Measurements from ENCODE around the gene ARMC7. TPM values are rescaled to one million over a fixed set of nuclear protein-coding genes. Genes with fewer than 3 reads are reported as not detected.
"Not testable (repeated sequence)": the region's sequence is repeated elsewhere in the genome, so short reads cannot be mapped to it uniquely, and the experiment has no call there.

The ARMC7 gene
- total RNA-seq, 1 donor from 2014 or later, result 3.2 TPM

DNA sequence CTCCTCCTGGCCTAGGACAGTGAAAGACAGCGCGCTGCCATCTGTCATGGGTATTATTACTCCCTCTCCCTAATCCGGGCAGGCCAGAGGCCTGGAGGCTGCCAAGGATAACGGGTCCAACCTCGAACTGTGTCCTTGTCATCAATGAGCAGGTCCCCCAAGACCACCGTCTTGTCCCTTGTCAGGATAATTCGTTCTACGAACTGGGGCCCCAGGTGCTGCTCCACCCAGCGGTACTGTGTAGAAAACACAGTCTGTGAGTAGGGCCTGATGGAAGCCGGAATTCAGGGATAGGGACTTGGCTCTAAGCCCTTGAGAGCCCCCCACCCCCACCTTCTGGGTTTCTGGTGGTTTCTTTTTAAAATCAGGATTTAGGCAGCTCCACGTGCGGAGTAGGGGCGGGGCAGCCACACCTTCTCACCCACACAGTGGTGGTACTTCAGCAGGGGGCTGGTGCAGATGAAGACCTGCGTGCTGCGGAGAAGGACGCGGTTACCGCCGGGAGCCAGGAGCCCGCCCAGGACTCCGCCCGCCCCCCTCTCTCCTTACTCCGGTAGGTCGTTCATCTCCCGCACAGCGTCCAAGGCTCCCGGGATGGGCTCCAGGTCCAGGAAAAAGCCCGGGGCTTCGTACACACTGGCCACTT, 21.0 kb downstream of the ARMC7 start:
- DNase-seq (ENCODE audit: low read depth) (peak; percentile 43), FAIRE-seq (no peak)
- TF ChIP-seq, protein P1, sequence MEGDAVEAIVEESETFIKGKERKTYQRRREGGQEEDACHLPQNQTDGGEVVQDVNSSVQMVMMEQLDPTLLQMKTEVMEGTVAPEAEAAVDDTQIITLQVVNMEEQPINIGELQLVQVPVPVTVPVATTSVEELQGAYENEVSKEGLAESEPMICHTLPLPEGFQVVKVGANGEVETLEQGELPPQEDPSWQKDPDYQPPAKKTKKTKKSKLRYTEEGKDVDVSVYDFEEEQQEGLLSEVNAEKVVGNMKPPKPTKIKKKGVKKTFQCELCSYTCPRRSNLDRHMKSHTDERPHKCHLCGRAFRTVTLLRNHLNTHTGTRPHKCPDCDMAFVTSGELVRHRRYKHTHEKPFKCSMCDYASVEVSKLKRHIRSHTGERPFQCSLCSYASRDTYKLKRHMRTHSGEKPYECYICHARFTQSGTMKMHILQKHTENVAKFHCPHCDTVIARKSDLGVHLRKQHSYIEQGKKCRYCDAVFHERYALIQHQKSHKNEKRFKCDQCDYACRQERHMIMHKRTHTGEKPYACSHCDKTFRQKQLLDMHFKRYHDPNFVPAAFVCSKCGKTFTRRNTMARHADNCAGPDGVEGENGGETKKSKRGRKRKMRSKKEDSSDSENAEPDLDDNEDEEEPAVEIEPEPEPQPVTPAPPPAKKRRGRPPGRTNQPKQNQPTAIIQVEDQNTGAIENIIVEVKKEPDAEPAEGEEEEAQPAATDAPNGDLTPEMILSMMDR (IDR thresholded peaks at IDR 0.05; ENCODE audit: insufficient read depth, low read length, severe bottlenecking), result peak; percentile 64
- Histone ChIP-seq H3K27me3 (ENCODE audit: control insufficient read depth, insufficient read depth, low read length) (no peaks in the 10 kb centered on the region), H3K36me3 (ENCODE audit: control insufficient read depth, insufficient read depth, low read length) (peaks cover 4% of the 10 kb centered on the region), H3K4me3 (ENCODE audit: low read depth, low read length) (peak overlapping the region; percentile 78)

DNA sequence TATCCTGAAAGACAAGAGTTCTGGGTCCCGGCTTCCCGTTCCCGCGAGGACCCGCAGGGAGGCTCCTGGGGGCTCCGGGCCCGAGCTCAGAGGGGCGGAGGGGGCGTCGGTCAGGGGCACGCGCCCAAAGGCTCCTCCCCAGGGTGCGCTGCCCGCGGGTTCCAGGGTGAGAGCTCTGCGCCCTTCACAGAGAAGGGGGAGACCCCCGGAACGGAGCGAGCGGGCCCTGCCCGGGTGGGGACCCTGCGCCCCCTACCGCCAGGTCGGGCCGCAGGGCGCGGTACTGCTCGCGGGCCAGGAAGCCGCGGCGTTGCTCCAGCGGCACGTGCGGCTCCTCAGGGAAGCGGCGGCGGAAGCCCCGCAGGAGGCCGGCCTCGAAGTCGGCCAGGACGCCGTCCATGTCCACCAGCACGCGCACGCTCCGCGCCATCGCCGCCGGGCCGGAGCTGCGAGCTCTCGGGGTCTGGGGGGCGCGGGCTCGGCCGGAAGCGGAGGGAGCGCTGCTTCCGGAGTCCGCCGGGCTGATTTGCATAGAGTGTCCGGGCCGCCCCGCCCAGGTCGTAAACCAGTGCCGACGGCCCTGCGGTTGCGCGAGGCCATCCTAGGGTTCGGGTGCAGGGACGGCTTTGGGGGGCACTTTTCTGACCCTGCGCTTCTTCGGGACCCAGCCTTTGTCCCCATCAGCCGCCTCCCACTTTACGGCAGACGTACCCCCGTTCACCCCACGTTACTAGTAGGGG, 21.7 kb downstream of the ARMC7 start, which contains the start of gene NT5C:
NT5C (minus strand) TSS at position 465 of the 740 bp plus-strand sequence; CDS start at position 430, 35 bp downstream.
- FAIRE-seq (no peak), DNase-seq (ENCODE audit: low read depth) (no peak)
- TF ChIP-seq, protein P1 (IDR thresholded peaks at IDR 0.05; ENCODE audit: insufficient read depth, low read length, severe bottlenecking), result peak; percentile 76
- no peaks in the 10 kb centered on the region for H3K27me3 ChIP-seq (ENCODE audit: control insufficient read depth, insufficient read depth, low read length)
- peaks cover 4% of the 10 kb centered on the region for H3K36me3 ChIP-seq (ENCODE audit: control insufficient read depth, insufficient read depth, low read length)
- H3K4me3 ChIP-seq (ENCODE audit: low read depth, low read length), result peak within 1 kb of the TSS; percentile 78

DNA sequence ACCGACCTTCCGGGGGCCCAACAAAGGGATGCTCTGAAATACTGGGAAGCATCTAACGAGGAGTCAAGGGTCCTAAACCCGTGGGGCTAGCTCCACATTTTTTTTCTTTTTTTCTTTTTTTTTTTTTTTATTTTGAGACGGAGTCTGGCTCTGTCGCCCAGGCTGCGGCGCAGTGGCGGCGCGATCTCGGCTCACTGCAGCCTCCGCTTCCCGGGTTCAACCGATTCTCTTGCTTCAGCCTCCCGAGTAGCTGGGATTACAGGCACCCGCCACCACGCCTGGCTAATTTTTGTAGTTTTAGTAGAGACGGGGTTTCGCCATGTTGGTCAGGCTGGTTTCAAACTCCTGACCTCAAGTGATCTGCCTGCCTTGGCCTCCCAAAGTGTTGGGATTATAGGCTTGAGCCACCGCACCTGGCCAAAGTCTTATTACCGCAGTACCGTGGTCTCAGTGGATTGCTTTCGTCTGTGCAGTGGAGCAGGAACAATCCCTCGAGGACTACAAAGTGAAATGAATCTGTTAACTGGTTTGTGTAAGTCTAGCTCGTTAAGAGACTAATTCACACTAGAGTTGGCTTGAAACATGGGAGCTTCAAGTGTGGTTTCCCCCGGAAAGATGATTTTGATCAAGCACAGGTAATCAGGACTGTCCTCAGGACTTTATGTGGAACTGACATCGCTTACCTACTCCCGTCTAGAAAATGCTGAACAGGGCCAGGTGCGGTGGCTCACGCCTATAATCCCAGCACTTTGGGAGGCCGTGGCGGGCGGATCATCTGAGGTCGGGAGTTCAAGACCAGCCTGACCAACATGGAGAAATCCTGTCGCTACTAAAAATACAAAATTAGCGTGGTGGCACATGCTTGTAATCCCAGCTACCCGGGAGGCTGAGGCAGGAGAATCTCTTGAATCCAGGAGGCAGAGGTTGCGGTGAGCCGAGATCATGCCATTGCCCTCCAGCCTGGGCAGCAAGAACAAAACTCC, 22.5 kb downstream of the ARMC7 start:
- H3K36me3 ChIP-seq (ENCODE audit: control insufficient read depth, insufficient read depth, low read length); H3K27me3 ChIP-seq (ENCODE audit: control insufficient read depth, insufficient read depth, low read length); DNase-seq (ENCODE audit: low read depth); FAIRE-seq: not testable (repeated sequence)
- peak overlapping the region; percentile 78 for H3K4me3 ChIP-seq (ENCODE audit: low read depth, low read length)

DNA sequence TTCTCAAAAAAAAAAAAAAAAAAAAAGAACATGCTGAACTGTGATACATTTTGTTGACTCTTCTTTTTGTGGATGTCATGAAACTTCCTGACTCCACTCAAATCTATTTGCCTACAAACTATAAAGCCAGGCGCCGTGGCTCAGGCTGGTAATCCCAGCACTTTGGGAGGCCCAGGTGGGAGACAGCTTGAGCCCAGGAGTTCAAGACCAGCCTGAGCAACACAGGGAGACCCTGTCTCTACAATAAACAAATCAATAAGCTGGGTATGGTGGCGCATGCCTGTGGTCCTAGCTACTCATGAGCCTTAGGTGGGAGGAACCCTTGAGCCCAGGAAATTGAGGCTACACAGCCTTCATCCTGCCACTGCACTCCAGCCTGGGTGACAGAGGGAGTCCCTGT, 23.2 kb downstream of the ARMC7 start:
- TF ChIP-seq, protein P1 (IDR thresholded peaks at IDR 0.05; ENCODE audit: insufficient read depth, low read length, severe bottlenecking), result no peak
- Histone ChIP-seq H3K27me3 (ENCODE audit: control insufficient read depth, insufficient read depth, low read length) (no peaks in the 10 kb centered on the region), H3K36me3 (ENCODE audit: control insufficient read depth, insufficient read depth, low read length) (peaks cover 4% of the 10 kb centered on the region), H3K4me3 (ENCODE audit: low read depth, low read length) (no peak overlapping the region)
- FAIRE-seq (no peak), DNase-seq (ENCODE audit: low read depth) (no peak)

DNA sequence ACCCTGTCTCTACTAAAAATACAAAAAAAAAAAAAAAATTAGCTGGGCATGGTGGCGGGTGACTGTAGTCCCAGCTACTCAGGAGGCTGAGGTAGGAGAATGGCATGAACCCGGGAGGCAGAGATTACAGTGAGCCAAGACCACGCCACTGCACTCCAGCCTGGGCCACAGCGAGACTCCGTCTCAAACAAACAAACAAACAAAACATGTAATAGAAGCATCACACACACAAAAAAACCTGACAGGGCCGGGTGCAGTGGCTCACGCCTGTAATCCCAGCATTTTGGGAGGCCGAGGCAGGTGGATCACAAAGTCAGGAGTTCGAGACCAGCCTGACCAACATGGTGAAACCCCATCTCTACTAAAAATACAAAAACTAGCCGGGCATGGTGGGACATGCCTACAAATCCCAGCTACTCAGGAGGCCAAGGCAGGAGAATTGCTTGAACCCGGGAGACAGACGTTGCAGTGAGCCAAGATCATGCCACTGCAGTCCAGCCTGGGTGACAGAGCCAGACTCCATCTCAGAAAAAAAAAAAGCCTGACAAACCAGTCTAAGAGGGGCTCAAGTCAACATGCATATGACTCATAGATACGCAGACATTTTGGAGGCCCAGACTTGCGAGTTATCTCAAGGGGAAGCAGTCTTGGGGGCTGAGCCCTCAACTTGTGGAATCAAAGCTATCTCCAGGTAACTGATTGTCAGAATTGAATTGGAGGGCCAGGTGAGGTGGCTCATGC, 24.0 kb downstream of the ARMC7 start:
- peak; percentile 71 for DNase-seq (ENCODE audit: low read depth)
- not testable (repeated sequence) for H3K27me3 ChIP-seq (ENCODE audit: control insufficient read depth, insufficient read depth, low read length); H3K36me3 ChIP-seq (ENCODE audit: control insufficient read depth, insufficient read depth, low read length); H3K4me3 ChIP-seq (ENCODE audit: low read depth, low read length); FAIRE-seq

DNA sequence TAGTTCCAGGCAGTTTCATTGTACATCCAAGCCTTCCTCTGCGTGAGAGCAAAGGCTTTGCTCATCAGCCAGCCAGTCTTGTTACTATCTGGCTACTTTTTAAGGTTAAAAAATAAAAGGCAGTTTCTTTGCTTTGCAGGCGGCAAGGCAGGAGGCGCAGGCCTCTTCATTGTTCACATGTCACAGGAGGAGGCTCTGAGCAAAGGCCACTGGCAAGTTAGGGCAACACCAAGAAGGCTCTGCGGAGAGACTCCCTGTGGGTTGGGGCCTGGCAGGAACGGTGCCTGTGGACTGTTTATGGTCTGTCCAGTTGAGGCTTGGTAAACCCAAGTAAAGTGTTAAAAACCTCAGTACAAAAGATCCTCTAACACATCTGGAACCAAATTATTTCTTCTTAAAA, 25.7 kb downstream of the ARMC7 start:
- DNase-seq (ENCODE audit: low read depth) (peak; percentile 41), FAIRE-seq (no peak)
- H3K36me3 ChIP-seq (ENCODE audit: control insufficient read depth, insufficient read depth, low read length), result no peaks in the 10 kb centered on the region
- H3K27me3 ChIP-seq (ENCODE audit: control insufficient read depth, insufficient read depth, low read length), result no peaks in the 10 kb centered on the region
- H3K4me3 ChIP-seq (ENCODE audit: low read depth, low read length), result no peak overlapping the region
- TF ChIP-seq, protein P1 (IDR thresholded peaks at IDR 0.05; ENCODE audit: insufficient read depth, low read length, severe bottlenecking), result no peak
